NK-92 treated with Interleukin-12 subunit alpha and Interleukin-12 subunit beta, amount 100 ng/mL, for 24 hours (cell line): ENCODE measurements around the gene ADCY2.

Experiments used
- DNase-seq: peaks from one replicate; lab custom pipeline; 2025; lab: John Stamatoyannopoulos, UW

ADCY2 gene

DNA sequence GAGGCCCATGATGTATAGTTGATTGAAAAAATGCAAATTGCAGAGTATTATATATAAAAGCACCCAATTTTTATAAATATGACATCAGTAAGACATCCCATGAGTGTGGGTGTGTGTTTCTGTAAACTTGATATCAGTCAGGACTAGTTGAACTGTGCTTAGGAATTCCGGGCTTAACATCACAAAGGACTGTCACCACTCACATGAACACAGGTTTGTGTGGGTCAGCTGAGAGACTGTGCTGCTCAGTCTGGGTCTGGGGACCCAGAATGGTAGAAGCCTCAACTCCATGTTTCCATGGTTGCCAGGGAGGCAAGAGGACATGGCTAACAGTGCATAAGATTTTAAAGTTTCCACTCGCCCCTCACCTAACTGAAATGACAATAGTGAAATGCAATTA lies 120.3 kb downstream of the ADCY2 start:
- no peak for DNase-seq

DNA sequence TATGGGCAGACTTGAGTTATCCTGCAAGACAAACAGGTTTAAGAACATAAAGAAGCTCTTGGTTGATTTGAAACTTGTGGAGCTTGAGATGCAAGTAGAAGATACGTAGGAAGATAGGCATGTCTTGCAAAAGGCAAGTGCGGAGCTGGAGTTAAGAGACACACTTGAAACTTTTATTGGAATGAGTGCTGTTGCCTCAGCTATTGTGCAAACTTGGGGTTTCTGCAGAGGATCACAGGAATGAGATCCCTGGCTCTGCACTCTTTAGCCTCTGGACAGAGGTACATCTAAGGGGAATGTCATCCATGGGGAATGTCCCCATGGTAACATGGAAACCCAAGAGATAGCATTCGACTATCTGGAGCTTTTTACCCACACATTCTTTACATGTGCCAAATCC lies 121.1 kb downstream of the ADCY2 start:
- no peak for DNase-seq

DNA sequence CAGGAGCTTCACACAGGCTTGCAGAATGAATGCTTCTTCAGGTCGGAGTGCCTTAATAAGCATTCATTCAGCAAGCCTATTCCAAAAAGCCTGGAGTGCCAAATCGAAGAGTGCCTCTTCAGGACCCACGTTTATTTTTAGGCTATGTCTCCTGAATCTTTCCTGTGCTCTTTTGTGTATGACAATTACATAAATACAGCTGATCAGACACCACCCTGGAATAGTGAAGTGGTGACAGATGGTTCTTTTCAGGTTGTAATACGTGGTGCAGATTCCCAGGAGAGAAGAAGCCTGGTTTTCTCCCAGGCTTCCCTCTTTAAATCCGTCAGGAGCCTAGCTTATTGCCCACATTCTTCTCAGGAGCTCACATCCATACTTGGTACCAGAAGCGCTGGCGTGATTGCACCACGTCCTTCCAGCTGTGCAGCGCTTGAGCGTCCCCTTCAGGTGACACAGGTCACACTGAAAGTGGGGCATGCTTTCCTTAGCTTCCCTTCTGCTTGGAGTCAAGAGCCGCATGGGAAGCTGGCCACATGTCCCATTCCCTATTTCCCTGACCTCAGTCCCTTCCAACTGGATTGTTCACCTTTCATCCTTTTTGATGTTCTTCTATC lies 123.1 kb downstream of the ADCY2 start:
- DNase-seq, result no peak

DNA sequence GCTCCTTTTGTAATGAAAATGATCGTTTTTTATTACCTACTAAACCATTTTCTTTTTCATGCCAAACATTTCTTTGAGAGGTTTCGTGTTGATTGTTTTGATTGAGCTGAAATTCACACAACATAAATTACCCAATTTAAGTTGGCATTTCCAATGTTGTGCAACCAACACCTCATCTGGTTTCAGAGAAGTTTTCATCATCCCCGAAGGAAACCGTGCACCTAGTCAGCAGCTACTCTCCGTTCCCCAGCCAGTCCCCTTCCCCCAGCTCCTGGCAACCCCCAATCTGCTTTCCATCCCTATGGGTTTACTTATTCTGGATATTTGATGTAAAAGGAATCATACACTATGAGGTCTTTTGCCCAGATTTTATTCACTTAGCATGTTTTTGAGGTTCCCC lies 123.6 kb downstream of the ADCY2 start:
- DNase-seq, result no peak

DNA sequence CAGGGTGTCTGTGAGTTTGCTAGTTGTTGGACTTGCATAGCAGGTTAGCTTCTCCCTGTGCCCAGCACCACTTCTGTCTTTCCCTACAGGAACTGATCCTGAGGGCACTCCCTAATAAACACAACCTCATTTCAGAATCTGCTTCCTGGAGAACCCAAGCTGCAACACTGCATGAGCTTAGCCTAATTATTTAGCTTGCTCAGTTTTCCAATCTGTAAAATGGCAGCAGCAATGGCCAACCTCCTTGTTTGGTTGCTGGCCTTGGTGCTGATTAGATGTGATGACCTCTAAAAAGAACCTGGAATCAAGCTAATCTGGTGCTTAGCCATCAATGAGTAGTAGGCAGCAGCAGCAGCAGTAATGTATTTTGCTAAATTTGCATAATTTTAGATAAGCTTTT lies 133.9 kb downstream of the ADCY2 start:
- DNase-seq, result no peak

DNA sequence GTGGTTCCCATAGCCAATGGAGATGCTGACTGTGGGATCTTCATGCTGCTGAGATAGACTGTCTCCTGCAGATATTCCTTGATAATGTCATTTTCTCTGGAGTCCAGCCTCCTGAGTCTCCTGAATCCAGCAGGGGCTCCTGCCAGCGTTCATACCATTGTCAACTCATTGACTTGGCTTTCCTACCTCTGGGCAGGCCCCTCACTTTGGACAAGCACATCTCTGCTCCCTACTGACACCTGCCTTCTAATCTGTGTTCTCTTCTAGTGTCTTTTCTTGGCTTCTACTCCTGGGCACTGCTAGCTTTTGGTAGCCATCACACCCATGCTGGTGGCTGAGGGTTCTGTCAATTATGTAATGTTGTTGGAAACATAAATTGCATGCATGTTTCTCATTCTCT lies 138.0 kb downstream of the ADCY2 start:
- DNase-seq, result no peak

DNA sequence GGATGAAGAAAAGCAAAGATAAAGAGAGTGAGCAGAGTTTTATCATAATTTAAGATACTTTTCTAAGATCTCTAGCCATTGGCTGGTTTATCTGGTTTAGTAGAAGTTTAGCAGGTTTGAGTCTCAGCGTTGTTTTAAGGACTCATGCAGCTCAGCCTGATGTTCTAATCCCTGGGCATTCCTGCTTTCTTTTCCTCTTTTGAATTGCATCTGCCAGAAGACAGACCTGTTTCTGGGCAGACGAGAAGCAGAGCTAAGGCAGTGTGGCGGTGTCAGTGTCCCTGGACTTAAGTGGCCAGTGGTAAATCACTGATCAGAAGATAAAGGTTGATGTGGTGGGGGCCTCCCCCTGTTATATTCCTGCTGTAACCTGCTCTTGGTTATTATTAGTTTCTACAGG lies 138.6 kb downstream of the ADCY2 start:
- no peak for DNase-seq

DNA sequence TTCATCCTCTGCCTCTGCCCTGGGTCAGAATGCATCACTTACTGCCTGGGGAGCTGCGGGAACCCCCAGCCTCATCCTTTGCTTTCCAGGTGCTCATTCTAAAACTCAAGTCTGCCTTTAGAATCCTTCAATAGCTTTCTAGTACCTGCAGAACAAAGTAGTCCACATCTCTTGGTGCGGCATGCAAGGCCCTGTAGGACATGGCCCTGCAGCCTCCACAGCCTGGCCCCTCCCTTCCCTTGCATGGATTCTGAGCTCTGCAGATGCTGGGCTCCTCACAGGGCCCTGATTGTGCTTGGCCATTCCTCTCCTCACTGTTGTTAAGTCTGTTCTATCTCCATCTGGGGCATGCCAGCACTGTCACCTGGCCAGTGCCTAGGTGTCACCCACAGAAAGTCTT lies 141.6 kb downstream of the ADCY2 start:
- DNase-seq, result no peak

DNA sequence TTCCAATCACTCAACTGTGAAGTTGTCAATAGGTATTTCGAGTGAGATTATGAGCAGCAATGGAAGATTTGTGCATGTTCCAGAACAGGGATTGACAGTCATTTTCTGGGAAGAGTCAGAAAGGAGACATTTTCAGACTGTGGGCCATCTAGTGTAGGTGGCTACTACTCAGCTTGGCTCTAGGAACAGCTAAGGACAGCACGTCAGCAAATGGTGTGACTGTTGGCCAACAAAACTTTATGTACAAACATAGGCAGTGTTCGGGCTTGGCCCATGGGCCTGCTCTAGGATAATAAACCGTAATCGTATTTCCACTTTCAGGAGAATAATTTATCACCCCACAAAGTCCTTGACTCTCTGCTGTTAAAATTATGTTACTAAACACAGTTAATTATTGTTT lies 143.6 kb downstream of the ADCY2 start:
- DNase-seq, result no peak

DNA sequence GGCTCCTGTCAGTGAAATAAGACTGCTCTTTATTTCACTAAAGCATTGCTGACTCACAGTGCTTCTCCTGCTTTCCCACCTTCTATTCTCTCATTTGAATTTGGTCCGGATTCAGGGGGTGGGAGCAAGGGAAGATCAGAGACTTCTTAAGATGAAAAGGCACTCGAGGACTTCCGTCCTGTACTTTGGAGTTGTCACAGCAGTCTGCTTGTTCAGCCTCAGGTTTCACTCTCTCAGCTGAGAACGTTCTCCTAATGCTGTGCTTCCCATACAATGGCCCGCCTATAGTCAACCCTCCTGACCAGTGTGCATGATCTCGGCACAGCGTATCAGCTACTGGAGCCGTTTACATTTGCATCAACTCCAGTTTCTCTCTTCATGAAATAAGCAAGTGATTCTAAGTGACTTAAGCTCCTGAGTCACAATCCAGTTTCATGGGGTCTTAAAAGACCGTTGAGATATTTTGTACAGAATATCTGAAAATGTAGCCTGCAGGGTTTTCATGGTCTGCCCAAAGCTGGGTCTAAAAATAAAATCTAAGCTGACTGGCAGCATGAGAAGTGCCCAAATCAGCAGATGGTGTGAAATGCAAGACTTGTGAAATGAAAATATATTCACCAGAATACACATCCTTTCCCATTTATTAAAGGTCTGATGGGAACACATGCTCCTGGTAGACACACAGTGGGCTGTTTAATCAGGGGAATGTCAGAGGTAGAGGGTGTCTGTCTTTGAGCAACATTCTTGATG lies 145.0 kb downstream of the ADCY2 start:
- DNase-seq, result no peak

DNA sequence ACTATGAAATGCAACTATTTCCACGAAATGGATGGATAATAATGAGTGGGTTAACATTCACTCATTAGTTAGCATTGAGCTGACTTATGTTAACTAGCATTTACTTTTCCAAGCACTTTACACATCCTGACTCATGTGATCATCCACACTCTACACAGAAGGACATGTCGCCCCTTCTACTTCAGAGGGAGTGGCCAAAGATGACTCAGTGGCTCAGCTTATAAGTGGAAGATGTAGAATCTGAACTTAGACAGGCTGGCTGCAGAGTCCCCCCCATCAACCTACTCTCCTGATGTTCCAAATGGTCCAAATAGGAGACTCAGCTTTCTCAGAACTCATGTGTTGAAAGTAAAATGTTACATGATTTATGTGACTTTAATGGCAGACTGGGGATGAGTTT lies 146.0 kb downstream of the ADCY2 start:
- no peak for DNase-seq

DNA sequence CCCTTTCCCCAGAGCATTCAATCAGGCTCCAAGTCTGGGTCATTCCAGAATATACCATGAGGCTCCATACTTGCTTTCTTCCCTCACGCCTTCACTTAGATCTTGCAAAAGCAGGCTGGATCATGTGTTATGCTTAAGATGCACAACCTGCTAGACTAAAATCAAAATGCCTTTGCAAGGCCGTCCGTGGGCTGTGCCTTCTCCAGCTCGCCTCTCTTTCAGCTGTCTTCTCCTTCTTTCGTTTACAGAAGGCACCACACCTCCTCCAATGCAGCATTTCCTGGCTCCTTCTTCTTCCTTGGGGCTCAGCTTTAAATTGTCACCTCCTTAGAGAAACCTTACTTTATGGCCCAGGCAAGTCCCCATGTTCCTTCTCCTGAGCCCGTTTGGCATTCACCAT lies 150.6 kb downstream of the ADCY2 start:
- no peak for DNase-seq

DNA sequence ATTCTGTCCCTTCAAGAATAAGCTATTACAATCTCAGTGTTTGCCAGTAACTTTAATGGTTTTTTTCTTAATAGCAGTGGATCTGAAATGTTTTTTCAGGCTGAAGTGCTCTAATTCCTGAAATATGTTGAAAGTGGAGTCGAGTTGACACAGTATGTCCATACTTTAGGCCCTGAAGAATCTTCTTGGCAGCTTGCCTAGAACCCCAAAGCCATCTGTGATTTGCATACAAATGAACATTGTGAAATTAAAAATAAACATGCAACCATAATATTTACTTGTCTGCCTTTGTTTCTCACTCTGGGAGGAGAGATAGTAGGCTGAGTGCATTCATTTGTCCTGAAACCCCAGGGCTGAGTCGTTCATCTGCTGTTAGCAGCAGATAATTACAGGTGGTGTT lies 152.7 kb downstream of the ADCY2 start:
- DNase-seq, result no peak

DNA sequence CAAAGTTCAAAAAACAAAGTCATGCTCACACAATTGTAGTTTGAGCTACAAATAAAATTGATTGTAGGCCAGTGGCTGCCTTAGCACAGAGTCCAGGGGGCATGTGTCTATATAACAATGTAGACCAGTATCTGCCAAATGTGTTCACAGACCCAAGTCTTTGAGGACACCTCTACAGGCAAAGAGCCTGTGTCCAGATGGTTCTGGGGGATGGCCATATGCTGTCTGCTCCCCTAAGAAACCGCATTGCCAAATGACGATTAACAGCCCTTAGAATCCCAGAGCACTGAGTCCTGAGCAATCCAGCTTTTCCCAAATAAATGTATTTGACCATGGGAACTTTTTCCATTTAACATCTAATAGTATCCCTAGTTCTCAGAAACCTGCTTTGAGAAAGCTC lies 169.6 kb downstream of the ADCY2 start:
- DNase-seq, result no peak

DNA sequence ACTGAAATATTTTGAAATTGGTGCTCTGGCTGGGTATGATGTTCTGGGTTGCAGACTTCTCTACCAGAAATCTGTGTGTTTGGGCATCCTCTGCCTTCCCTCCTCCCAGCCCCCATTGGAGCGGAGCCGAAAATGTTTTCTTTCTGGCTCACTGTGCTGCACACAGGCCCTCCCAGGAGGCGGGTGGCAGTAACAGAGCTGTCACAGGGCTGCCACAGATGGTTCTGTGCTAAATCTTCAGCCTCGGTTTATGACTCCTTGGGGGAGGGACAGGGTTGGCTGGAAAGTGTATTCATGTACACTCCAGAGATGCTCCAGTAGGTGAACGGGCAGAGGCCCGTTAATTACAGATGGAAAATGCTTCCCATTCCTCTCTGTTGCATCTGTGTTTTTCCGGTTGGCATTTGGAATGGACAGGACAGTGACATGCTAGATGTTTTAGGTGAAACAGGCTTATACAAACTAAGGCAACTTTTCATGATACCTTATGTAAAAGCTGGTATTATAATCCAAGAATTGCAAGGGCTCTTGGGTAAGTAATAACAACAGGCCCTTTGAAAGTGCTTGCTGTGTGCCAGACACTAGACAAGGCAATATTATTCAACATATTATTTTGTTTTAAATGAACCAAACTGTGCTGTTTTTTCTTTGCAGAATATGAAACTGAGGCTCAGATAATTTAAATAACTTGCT lies 180.2 kb downstream of the ADCY2 start:
- DNase-seq, result no peak

DNA sequence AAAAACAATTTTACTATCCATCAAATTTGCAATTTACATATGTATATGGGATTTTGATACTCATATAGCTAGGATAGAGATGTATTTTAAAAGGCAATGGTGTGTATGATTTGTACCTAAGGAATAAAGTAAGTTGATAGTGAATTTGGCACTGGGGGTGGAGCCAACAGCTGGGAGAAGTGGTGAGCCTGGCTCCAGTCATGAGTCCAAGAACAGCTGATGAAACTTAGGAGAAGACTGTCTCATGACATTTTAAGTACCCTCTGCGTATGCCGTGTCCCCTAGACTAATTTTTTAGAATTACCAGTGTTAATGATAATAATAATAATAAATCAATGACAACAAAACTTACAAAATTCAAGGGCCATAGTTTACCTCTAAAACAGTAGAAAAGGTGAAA lies 181.4 kb downstream of the ADCY2 start:
- no peak for DNase-seq

DNA sequence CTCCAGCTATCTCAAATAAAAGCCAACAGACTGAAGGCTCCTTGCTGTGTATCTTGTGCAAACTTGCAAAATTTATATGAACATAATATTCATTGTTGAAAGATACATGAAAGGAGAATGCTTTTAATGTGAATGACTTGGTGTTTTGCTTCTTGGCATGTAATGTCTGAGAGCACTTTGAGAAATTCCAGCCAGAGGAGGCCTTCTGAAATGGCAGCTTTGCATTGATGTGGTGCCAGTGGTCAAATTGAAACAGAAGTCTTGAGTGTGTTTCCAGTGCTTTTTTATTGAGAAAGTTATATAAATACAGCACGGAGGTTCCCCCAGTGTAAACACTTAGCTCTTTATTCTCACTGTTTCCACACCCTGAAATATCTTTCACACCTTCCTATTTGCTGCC lies 182.1 kb downstream of the ADCY2 start:
- no peak for DNase-seq

DNA sequence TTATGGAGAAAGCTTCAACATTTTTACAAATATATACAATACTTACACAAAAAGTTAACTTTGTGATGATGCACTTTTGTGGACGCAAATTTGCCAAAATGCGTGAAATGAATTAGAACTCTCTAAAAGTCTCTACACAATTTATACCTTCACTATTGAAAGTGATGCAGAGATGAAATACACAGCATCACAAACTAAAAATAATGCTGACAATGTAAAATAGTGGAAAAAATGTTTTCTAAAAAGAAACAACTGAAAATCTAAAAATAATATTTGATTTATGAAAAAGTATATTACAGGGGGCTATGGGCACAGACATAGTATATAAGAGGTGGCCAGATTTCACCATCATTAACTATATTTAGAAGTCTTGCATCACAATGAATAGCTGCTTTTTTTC lies 188.8 kb downstream of the ADCY2 start:
- no peak for DNase-seq

DNA sequence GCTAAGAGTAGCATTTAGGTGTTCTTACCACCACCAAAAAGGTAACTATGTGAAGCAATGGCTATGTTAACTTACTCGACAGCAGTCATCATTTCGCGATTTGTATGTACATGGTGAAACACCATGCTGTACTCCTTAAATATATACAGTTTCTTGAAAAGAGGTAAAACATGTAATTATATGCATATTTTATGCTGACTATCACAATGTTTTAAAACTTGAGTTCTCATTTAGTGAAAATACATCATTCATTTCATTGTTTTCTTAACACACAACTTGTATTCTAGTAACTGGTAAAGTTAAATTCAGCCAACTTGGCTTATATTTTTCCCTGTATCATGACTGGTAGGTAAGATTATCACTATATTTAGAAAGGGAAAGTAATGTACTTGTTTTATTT lies 189.9 kb downstream of the ADCY2 start:
- DNase-seq, result no peak

DNA sequence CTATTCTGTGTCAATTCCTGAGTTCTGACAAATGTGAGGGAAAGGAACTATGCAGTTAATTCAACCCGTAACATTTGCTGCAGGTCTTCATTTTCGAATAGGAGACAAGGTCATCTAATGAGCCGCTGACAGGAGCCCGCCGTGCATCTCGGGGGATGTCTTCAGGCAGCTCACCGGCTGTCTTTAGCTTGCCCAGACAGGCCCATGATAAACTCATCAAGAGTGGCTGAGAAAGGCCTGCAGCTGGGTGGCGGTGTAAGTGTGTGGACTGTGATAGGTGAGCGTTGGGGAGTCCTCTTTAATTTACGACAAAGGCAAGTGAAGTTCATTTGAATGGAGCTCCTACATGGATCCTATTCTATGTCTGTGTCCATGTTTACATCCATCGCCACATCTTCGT lies 190.5 kb downstream of the ADCY2 start:
- DNase-seq, result no peak

DNA sequence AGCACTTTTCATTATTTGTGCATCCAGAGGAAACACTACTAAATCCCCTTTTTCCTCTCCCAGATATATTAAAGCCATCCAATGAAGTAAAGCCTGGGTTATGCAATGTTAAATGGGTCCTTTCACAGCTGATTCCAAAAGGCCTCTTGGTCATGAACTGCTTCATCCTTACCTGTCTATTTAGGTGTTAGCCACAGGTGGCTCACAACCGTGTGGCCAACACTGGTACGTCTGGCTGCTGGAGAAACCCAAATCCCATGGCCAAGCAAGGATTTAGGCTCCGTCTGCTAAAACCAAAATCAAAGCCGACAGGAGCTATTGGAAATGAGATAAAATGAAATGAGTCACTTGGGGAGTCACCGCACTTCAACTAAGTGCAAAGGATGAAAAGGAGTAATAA lies 193.9 kb downstream of the ADCY2 start:
- no peak for DNase-seq

DNA sequence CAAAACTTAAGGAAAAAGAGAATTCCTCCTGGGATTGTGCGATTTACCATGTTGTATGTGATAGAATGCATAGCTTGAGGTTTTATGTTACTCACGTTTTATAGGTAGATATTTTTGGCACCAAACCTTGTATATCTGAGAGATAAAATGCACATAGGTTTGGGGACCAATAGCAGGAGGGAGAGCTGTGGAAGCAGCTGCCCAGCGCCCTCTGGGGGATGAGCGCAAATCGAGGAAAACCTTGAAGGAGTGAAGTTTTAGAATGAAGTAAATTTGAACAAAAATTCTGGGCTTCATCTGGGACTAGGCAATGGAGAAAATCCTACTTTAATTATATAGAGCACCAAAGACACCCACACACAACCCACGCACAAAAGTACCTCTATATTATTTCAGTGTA lies 197.0 kb downstream of the ADCY2 start:
- no peak for DNase-seq

DNA sequence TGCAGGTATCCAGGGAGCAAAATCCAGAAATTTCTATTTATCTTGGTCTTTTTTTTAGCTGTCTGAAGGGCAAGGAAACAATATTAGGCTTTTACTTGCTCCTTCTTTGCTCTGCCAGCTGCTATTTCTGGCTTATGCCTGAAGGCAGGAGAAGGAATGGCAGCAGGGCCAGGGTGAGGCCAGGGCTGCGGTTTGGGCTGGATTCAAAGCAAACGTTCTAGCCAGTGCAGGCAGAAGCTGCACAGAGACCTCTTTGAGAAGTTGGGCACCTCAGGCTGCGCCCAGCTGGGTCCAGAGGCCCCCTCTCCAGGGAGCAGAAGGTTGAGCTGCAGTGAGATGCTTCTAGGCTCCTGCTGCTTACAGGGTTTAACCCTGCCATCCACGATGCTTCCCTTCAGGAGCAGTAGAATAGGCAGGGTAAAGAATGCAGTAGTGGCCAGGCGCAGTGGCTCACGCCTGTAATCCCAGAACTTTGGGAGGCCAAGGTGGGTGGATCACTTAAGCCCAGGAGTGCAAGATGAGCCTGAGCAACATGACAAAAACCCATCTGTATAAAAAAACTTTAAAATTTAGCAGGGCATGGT lies 201.2 kb downstream of the ADCY2 start:
- no peak for DNase-seq
